GM18511 (cell line): ENCODE data around the gene TTC7B.

Experiments
- ATAC-seq: cut with Tn5 transposase; IDR thresholded peaks from one replicate; pipeline ENCODE4 v1.9.1; 2021; ENCODE audit warnings: mild to moderate bottlenecking, moderate library complexity; ENCODE audit not compliant: unreplicated experiment

Gene TTC7B

GRCh38 chr14:90606434-90606833, 209.8 kb downstream of the TTC7B start:
- ATAC-seq = no peak

DNA sequence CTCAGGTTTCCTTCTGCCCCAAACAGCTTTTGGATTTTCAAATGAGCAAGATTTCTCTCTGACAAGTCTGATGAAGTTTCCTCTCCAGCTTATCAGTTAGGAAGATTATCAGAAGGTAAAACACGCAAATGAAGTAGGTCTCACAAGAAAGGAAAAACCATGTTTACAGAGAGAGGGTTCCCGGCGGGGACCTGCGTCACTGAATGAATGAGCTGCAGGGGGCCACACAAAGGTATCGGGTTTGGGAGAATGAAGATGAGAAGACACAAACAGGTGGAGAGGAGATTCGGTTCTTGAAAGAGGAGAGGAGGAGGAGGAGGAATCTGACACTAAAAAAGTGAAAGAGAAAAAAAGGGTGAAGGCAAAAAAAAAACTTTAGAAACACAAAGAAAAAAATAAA, 210.8 kb downstream of the TTC7B start:
- no peak for ATAC-seq

- no peak for ATAC-seq
These were observed 211.9 kb downstream of the TTC7B start for GRCh38 chr14:90604356-90604755.

DNA sequence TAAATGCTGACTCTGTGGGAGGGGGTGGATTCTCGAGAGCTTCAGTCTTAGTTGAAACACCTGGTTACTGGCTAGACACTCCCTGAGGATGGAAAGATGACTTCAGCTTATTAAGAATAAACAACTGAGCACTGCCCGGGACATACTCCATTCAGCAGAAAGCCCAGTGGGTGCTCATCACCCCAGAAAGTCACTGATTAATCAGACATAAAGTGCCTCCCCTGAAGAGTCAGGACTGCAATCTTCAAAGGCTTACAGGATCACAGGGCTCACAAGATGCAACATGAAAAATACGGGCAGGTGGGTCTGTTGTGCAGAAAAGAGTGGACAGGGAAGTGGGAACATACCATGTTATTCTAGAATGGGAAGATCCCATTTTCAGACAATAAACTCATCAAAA, 212.4 kb downstream of the TTC7B start:
- ATAC-seq = no peak

GRCh38 chr14:90603336-90603735, 212.9 kb downstream of the TTC7B start:
- ATAC-seq = no peak

DNA sequence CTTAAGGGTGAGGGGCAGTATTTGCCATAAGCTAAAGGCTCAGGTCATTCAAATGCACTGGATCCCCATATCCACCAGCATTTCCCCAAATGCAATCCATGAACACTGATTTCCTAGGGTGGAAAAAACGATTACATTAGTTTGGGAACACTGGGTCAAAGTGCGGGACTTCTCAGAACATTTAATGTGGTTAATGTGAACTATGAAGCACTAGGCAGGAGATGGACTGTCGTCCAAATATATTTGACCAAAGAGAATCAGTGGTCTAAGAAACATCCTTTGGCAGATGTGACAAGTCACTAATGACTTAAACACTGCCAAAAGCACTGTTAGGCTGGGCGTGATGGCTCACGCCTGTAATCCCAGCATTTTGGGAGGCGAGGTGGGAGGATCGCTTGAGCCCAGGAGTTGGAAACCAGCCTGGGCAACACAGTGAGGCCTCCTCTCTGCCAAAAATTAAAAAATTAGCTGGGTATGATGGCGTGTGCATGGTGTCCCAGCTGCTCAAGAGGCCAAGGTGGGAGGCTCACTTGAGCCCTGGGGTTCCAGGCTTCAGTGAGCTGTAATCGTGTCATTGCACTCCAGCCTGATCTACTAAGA, 214.0 kb downstream of the TTC7B start:
- no peak for ATAC-seq

DNA sequence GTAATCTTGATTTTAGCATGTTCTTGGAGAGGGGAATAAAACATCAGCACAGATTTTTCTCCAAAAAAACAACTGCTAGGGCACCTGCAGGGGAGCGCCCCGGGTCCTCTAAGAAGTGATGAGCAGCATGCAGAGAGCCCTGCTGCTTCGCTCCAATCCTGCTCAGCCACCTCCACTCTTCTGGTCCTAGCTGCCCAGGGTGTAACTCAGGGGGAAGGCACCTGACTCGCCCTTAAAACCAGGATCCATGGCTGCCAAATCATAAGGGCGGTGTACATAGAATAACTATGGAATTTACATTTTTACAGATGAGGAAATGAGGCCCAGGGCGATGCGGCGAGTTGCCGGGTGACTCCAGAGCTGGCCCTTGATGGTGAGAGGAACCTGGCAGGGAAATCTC, 214.7 kb downstream of the TTC7B start:
- no peak for ATAC-seq

DNA sequence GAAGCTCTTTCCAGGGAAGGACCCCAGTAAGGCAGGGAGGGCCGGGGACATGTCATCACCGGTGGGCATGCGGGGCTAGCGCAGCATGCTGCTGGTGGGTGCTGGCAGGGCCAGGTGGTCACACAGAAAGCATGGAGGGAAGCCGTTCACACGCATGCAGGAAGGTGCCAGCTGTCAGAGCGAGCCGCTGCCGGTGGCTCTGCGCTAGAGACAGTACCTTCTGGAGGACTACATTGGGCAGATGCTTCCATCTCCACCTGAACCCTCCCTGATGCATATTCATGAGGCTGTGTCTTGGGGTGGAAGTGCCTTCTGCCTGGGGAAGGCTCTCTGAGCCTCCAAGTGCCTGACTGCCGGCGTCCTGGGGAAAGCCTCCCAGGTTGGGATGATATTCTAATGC, 215.6 kb downstream of the TTC7B start:
- no peak for ATAC-seq

GRCh38 chr14:90599748-90600507, 216.3 kb downstream of the TTC7B start:
- ATAC-seq = no peak

- no peak for ATAC-seq
These were observed 216.9 kb downstream of the TTC7B start for GRCh38 chr14:90599339-90599738.

DNA sequence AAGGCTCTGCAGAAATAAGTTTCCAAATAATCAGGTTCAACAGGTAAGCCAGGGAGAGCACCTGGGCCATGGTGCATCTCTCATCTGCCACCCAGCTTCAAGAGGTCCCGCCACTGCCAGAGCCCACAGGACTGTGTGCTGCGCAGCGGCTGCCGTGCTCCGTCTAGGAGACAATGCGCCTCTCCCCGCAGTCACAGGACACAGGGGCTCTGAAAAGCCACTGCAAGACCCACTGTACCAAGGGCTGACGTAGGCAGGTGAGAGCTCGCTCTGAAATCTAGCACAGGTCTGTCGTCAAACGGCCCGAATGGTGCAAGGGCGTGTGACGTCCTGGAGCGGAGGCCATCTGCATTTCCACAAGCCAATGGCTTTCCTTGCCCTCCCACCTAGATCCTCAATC, 218.3 kb downstream of the TTC7B start:
- ATAC-seq = no peak

- no peak for ATAC-seq
These were observed 219.5 kb downstream of the TTC7B start for GRCh38 chr14:90596733-90597132.

GRCh38 chr14:90593254-90594040, 222.8 kb downstream of the TTC7B start:
- no peak for ATAC-seq

DNA sequence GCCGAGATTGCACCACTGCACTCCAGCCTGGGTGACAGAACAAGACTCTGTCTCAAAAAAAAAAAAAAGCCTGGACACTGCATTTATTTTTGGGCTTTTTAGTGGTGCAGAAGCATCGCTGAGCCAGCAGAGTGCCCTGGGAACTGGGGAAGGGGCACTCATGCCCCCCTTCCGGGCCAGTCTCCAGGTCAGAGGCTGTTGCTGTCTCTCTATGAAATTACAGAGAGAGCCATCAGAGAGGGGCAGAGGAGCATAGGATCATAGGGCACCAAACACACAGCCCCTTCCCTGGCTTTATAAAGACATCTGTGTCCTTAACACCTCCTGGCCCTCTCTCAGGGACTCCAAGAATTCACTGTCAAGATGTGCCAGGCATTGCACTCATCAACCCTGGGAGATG, 223.6 kb downstream of the TTC7B start:
- no peak for ATAC-seq

DNA sequence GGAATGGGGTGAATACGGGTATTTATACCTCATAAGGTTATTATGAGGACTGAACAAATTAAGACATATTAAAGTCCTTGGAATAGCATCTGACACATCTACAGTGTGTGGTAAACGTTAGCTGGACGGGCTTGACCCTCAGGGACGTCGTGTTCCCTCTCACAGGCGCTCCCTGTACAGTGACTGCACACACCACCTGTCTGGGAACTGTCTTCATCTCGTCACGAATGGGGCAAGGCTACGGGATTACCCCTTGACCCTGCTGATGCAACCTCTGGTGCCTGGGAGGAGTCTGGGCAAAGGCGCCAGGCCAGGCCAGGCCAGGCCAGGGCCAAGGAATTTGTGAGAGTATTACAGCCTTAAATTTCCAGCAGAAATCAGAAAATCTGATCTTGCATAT, 228.3 kb downstream of the TTC7B start:
- no peak for ATAC-seq

DNA sequence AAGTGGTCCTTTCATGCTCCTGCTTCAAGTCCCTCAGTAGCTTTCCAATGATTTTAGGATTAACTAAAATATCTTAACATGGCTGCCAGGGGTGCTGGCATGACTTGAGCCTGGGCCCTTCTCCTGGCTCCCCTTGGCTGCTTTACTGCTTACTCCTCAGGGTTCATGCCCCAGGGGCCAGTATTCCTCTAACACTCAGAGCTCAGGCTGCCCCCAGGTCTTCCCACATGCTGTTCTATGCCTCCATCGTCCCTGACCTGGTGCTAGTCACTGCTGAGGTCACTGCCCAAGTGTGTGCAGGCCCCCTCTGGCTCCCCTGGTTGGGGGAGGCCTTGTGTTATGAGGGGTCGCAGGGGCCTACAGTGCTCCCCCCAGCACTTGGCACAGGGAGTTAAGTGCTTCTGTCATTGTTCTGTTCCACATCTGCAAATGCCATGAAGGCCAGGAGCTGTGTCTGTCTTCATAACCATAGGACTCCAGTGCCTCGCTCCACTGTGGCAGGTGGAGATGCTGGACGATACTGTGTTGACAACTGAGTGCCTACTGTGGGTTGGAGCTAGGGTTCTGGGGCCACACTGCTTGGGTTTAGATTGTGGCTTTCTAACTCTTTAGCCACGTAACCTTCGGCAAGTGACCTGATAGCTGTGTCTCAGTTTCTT, 228.8 kb downstream of the TTC7B start:
- no peak for ATAC-seq

DNA sequence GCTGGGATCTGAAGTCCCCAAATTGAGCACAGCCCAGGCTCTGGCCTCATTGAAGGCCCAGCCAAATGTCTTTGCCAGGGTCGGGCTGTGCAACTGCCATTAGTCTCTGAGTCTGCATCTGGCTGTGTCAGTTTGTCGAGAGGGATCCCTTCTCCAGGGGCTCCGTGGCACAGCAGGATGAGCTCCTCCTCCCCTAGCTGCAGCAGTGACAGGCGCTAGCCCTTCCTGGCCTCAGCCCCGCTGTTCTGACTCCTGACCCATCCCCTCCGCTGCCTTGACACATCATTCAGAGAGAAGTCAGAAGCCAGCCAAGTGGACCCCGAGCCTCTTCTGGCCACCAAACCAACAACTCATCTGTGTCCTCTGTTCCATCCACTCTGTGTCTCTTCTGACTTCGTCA, 231.1 kb downstream of the TTC7B start:
- ATAC-seq = no peak

DNA sequence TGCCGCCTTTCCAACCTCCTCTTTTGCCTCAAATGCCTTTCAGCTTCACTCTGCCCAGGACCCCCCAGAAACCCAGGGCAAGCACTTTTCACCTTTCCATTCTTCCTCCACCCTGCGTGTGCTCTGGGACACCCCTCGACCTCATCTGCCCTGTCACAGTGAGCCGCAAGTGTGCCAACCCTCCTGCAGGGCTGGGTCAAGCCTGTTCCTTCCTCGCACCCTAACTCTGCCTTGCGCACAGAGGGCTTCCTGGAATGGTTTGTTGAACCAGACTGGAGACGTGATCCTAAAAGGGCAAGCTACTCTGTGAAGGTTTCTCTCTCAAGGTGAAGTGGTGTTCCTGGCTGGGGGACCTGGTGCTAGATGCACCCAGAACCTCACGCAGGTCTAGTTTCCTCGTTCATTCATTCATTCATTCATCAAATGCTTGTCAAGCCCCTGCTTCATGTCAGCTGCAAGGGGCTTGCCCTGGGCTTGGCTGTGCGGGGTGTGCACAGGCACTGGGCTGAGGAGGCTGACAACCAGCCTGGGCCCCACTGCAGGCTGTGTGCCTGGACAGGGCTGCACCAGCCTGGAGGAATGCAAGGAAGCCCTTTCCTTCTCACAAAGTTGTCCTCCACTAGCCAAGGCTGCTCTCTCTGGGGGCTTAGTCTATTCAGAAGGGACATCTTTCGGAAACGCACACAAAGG, 232.2 kb downstream of the TTC7B start:
- no peak for ATAC-seq

DNA sequence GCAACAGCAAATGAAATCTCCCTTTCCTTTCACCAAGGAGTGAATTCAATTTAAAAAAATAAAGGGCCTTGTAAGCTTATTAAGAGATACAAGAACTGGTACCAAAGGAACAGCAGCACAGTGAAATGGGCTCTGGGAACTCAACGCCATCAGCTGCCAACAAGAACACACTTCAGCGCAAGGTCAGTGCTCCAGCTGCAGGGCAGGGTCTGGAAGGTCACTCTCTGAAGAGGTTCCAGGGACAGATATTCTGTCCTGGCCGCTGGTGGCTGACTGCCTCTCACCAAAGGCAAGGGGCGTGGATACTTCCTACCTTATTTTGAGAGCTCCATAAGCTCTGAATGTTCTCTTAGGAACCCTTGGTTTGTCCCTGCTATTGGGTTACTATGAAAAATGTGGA, 232.8 kb downstream of the TTC7B start:
- no peak for ATAC-seq

- no peak for ATAC-seq
These were observed 234.1 kb downstream of the TTC7B start for GRCh38 chr14:90582166-90582565.

DNA sequence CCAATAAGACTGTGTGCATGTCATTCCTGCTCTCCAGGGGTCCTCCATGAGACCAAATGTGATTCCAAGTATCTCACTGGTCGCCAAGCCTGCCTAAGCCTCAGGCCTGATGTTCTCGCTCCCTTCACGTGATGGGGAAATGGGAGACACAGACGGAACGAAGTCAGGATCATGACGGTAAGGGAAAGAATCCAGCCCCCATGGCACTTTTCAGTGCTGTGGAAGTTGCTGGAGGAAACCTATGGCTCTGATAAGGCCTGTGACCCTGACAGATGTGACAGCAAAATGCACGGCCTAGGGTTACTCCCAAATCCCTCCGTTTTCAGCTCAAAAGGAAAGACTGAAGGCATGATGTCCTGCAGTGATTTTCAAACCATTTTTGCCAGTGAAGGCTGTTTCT, 234.5 kb downstream of the TTC7B start:
- no peak for ATAC-seq
